ENCODE results near the gene NME4.
A peak's percentile ranks its signal among the peaks of the same experiment; 100 is the strongest.

The NME4 gene

GRCh38 chr16:424033-424622, 27.1 kb downstream of the NME4 start:
- DNase-seq (ENCODE audit: low spot score in 2 of 2) (no peak), ATAC-seq (no peak)
- Mint-ChIP-seq H3K27ac (no peak overlapping the region), H3K4me1 (peaks cover 36% of the 10 kb centered on the region), H3K9me3 (no peaks in the 10 kb centered on the region), H3K36me3 (peaks cover 7% of the 10 kb centered on the region), H3K4me3 (peak overlapping the region; percentile 74)

GRCh38 chr16:424623-425081, 27.7 kb downstream of the NME4 start:
- no peak for ATAC-seq
- Mint-ChIP-seq H3K4me3 (peak overlapping the region; percentile 74), H3K9me3 (no peaks in the 10 kb centered on the region), H3K4me1 (peaks cover 36% of the 10 kb centered on the region), H3K27ac (no peak overlapping the region), H3K36me3 (peaks cover 12% of the 10 kb centered on the region)
- peak in 1 of 2 donors; percentile 59 for DNase-seq (ENCODE audit: low spot score in 2 of 2)

GRCh38 chr16:425082-425718, 28.2 kb downstream of the NME4 start, which contains the start of gene RAB11FIP3:
Gene RAB11FIP3, plus strand, starts transcription at chr16:425649. Its CDS starts 358 bp downstream, at chr16:426007.
- peaks cover 14% of the 10 kb centered on the region for H3K36me3 Mint-ChIP-seq
- H3K9me3 Mint-ChIP-seq: no peaks in the 10 kb centered on the region
- peak; percentile 85 to 92 for DNase-seq (ENCODE audit: low spot score in 2 of 2)
- ATAC-seq: peak; percentile 95
- H3K4me1 Mint-ChIP-seq: peaks cover 36% of the 10 kb centered on the region
- peak within 1 kb of the TSS; percentile 17 for H3K27ac Mint-ChIP-seq
- H3K4me3 Mint-ChIP-seq: peak within 1 kb of the TSS; percentile 74

GRCh38 chr16:425740-426114, 28.7 kb downstream of the NME4 start:
- no peak for DNase-seq (ENCODE audit: low spot score in 2 of 2)
- Mint-ChIP-seq H3K36me3 (peaks cover 14% of the 10 kb centered on the region), H3K4me3 (peak overlapping the region; percentile 74), H3K9me3 (no peaks in the 10 kb centered on the region), H3K4me1 (peaks cover 37% of the 10 kb centered on the region), H3K27ac (no peak overlapping the region)
- peak; percentile 77 for ATAC-seq

GRCh38 chr16:426115-426905, 29.3 kb downstream of the NME4 start:
- H3K4me3 Mint-ChIP-seq: peak overlapping the region; percentile 70

GRCh38 chr16:426906-427249, 29.9 kb downstream of the NME4 start:
- DNase-seq (ENCODE audit: low spot score in 2 of 2) (no peak), ATAC-seq (no peak)
- no peaks in the 10 kb centered on the region for H3K9me3 Mint-ChIP-seq
- H3K4me1 Mint-ChIP-seq: peaks cover 43% of the 10 kb centered on the region
- H3K4me3 Mint-ChIP-seq: peak overlapping the region; percentile 70
- H3K27ac Mint-ChIP-seq: no peak overlapping the region
- peaks cover 14% of the 10 kb centered on the region for H3K36me3 Mint-ChIP-seq

More at GRCh38 chr16:426115-426905, 29.3 kb downstream of the NME4 start:
- Mint-ChIP-seq H3K9me3 (no peaks in the 10 kb centered on the region), H3K27ac (no peak overlapping the region), H3K4me1 (peaks cover 43% of the 10 kb centered on the region), H3K36me3 (peaks cover 14% of the 10 kb centered on the region)
- DNase-seq (ENCODE audit: low spot score in 2 of 2): peak; percentile 11 to 62
- ATAC-seq: no peak

- Mint-ChIP-seq H3K36me3 (peaks cover 14% of the 10 kb centered on the region), H3K4me3 (peak overlapping the region; percentile 70), H3K9me3 (no peaks in the 10 kb centered on the region), H3K27ac (no peak overlapping the region), H3K4me1 (peaks cover 43% of the 10 kb centered on the region)
- ATAC-seq (no peak), DNase-seq (ENCODE audit: low spot score in 2 of 2) (no peak)
These were observed 30.3 kb downstream of the NME4 start for GRCh38 chr16:427250-427649.

- no peak overlapping the region for H3K27ac Mint-ChIP-seq
- H3K36me3 Mint-ChIP-seq: peaks cover 19% of the 10 kb centered on the region
- H3K4me3 Mint-ChIP-seq: no peak overlapping the region
- DNase-seq (ENCODE audit: low spot score in 2 of 2) (no peak), ATAC-seq (no peak)
- no peaks in the 10 kb centered on the region for H3K9me3 Mint-ChIP-seq
- H3K4me1 Mint-ChIP-seq: peaks cover 34% of the 10 kb centered on the region
These were observed 33.9 kb downstream of the NME4 start for GRCh38 chr16:430904-431303.

- H3K27ac Mint-ChIP-seq: no peak overlapping the region
- DNase-seq (ENCODE audit: low spot score in 2 of 2) (no peak), ATAC-seq (no peak)
- H3K4me1 Mint-ChIP-seq: peaks cover 10% of the 10 kb centered on the region
- H3K4me3 Mint-ChIP-seq: no peak overlapping the region
- peaks cover 6% of the 10 kb centered on the region for H3K36me3 Mint-ChIP-seq
- H3K9me3 Mint-ChIP-seq: no peaks in the 10 kb centered on the region
These were observed 43.6 kb downstream of the NME4 start for GRCh38 chr16:440627-441026.

GRCh38 chr16:441447-441846, 44.4 kb downstream of the NME4 start:
- H3K4me3 Mint-ChIP-seq: no peak overlapping the region
- peaks cover 10% of the 10 kb centered on the region for H3K4me1 Mint-ChIP-seq
- ATAC-seq (no peak), DNase-seq (ENCODE audit: low spot score in 2 of 2) (no peak)
- peaks cover 6% of the 10 kb centered on the region for H3K36me3 Mint-ChIP-seq
- no peak overlapping the region for H3K27ac Mint-ChIP-seq
- no peaks in the 10 kb centered on the region for H3K9me3 Mint-ChIP-seq

- Mint-ChIP-seq H3K4me3 (no peak overlapping the region), H3K4me1 (peaks cover 10% of the 10 kb centered on the region), H3K36me3 (peaks cover 6% of the 10 kb centered on the region), H3K9me3 (no peaks in the 10 kb centered on the region), H3K27ac (no peak overlapping the region)
- ATAC-seq: no peak
- no peak for DNase-seq (ENCODE audit: low spot score in 2 of 2)
These were observed 46.0 kb downstream of the NME4 start for GRCh38 chr16:442976-443375.

- H3K9me3 Mint-ChIP-seq: no peaks in the 10 kb centered on the region
- H3K27ac Mint-ChIP-seq: no peak overlapping the region
- no peak overlapping the region for H3K4me3 Mint-ChIP-seq
These were observed 47.0 kb downstream of the NME4 start for GRCh38 chr16:444027-444426.

GRCh38 chr16:445566-445965, 48.6 kb downstream of the NME4 start:
- H3K27ac Mint-ChIP-seq: no peak overlapping the region
- DNase-seq (ENCODE audit: low spot score in 2 of 2) (no peak), ATAC-seq (no peak)
- H3K9me3 Mint-ChIP-seq: no peaks in the 10 kb centered on the region
- H3K36me3 Mint-ChIP-seq: peaks cover 1% of the 10 kb centered on the region
- H3K4me3 Mint-ChIP-seq: no peak overlapping the region
- peaks cover 6% of the 10 kb centered on the region for H3K4me1 Mint-ChIP-seq

More at GRCh38 chr16:444027-444426, 47.0 kb downstream of the NME4 start:
- H3K4me1 Mint-ChIP-seq: peaks cover 10% of the 10 kb centered on the region
- H3K36me3 Mint-ChIP-seq: peaks cover 6% of the 10 kb centered on the region
- DNase-seq (ENCODE audit: low spot score in 2 of 2): no peak
- ATAC-seq: no peak

Data from stimulated activated effector memory CD8-positive, alpha-beta T cell treated with anti-CD3 and anti-CD28 coated beads, Interleukin-12 subunit alpha, Interleukin-12 subunit beta, amount 100 ng/mL, for 72 hours (primary cell).